Measurements from ENCODE around the gene PKP4. TPM values are rescaled to one million over a fixed set of nuclear protein-coding genes. Genes with fewer than 3 reads are reported as not detected.

Gene PKP4, protein sequence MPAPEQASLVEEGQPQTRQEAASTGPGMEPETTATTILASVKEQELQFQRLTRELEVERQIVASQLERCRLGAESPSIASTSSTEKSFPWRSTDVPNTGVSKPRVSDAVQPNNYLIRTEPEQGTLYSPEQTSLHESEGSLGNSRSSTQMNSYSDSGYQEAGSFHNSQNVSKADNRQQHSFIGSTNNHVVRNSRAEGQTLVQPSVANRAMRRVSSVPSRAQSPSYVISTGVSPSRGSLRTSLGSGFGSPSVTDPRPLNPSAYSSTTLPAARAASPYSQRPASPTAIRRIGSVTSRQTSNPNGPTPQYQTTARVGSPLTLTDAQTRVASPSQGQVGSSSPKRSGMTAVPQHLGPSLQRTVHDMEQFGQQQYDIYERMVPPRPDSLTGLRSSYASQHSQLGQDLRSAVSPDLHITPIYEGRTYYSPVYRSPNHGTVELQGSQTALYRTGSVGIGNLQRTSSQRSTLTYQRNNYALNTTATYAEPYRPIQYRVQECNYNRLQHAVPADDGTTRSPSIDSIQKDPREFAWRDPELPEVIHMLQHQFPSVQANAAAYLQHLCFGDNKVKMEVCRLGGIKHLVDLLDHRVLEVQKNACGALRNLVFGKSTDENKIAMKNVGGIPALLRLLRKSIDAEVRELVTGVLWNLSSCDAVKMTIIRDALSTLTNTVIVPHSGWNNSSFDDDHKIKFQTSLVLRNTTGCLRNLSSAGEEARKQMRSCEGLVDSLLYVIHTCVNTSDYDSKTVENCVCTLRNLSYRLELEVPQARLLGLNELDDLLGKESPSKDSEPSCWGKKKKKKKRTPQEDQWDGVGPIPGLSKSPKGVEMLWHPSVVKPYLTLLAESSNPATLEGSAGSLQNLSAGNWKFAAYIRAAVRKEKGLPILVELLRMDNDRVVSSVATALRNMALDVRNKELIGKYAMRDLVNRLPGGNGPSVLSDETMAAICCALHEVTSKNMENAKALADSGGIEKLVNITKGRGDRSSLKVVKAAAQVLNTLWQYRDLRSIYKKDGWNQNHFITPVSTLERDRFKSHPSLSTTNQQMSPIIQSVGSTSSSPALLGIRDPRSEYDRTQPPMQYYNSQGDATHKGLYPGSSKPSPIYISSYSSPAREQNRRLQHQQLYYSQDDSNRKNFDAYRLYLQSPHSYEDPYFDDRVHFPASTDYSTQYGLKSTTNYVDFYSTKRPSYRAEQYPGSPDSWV
- total RNA-seq = 58.8 and 80.0 TPM in 2 replicates

DNA sequence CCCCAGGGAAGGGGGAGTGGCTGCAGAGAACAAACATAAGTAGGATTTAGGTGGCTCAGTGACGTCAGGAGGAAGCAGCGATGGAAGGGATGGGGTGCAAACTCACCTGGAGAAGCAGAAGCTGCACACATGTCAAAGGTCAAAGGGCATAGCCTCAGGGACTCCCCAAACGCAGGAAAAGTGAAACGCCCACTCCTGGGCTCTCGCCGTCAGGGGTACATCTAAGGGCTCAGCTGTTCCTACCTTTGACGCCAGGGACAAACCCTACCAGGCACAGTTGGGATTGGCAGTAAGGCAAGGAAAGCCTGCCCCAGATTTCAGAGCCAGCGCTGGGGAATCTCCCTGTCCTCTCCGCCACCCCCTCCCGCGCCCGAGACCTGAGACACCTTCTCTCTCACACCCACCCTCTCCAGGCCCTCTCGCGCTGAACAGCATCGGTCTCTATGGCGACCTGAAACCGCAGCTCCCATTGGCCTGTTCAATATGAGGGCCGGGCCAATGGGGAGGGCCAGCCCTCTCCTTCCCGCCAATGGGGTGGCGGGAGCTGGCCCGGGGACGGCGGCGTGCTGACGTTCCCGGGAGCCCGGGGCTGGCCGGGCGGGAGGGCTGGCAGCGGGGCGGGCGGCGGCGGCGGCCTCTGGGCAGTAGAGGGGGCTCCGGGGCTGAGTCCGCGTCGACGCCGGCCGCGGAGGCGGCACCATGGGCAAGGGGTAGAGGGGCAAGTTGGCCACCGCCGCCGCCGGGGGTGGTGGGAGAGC lies at the start of gene PKP4, which contains the start of gene CCDC148:
Gene PKP4, plus strand, starts transcription at position 644 of the 758 bp plus-strand sequence. CDS start 76,233 bp downstream, outside the sequence.
Gene CCDC148, minus strand, starts transcription at position 445 of the 758 bp plus-strand sequence. Its CDS starts 314 bp downstream, at position 131.

Small RNA genes within 50 kb of the gene (small RNA-seq; reads per million reads assigned to genes)
- gene AC005042.3 (not detected), gene RN7SL393P (not detected)

Other genes with a start within 250 kb of the PKP4 start
- 0.33 and 0.48 TPM in 2 replicates for gene CCDC148, start 199 bp upstream of the PKP4 start, total RNA-seq